IMR-90 (cell line): Measurements from ENCODE around the gene DDX21. TPM values are rescaled to one million over a fixed set of nuclear protein-coding genes. Genes with fewer than 3 reads are reported as not detected.
"Not testable (repeated sequence)": the region's sequence is repeated elsewhere in the genome, so short reads cannot be mapped to it uniquely, and the experiment has no call there.

Experiments used
- ATAC-seq: fragments of 200-7000 bp; cut with Tn5 transposase; 2 replicates; pipeline ENCODE4 v1.9.1; 2020; ENCODE audit warnings: low read depth, mild to moderate bottlenecking, moderate library complexity
- BruUV-seq: library from RNA; stranded (reverse); fragments of 400-500 nt; replicated peaks from 2 replicates; lab custom pipeline; 2021; lab: Mats Ljungman, UMichigan
- CTCF ChIA-PET: fragments of 300-600 bp; formaldehyde crosslinking; extraction: SDS; loops from one replicate; lab custom pipeline; 2021; ENCODE audit warnings: antibody characterized with exemption; lab: Yijun Ruan, JAX
- POLR2A ChIA-PET: fragments of 300-600 bp; sonication (Branson Sonifier 250); formaldehyde crosslinking; loops from one replicate; lab custom pipeline; 2022; ENCODE audit warnings: antibody characterized with exemption; ENCODE audit not compliant: unreplicated experiment; lab: Charles Lee
- DNase-seq: peaks from one replicate; pipeline ENCODE4 v3.0.0; 2013
- H2AFZ ChIP-seq: replicated peaks from 2 replicates; pipeline ENCODE3; 2013; ENCODE audit warnings: low read length, mild to moderate bottlenecking; ENCODE audit not compliant: poor library complexity
- H2AK5ac ChIP-seq: 2 replicates; pipeline ENCODE4 v1.6.1; 2013; ENCODE audit warnings: low read depth, low read length, inconsistent platforms
- H2AK9ac ChIP-seq: replicated peaks from 2 replicates; pipeline ENCODE3; 2013; ENCODE audit warnings: mild to moderate bottlenecking, low read depth, low read length, moderate library complexity; ENCODE audit not compliant: poor library complexity
- H2BK120ac ChIP-seq: 2 replicates; pipeline ENCODE4 v1.6.1; 2013; ENCODE audit warnings: low read depth, low read length, inconsistent platforms
- H2BK15ac ChIP-seq: 3 replicates; pipeline ENCODE4 v1.6.1; 2013; ENCODE audit warnings: low read depth, low read length, inconsistent platforms
- H2BK20ac ChIP-seq: 2 replicates; pipeline ENCODE4 v1.6.1; 2013; ENCODE audit warnings: low read depth, mild to moderate bottlenecking, inconsistent platforms, low read length, moderate library complexity
- H2BK5ac ChIP-seq: 2 replicates; pipeline ENCODE4 v1.6.1; 2013; ENCODE audit warnings: mild to moderate bottlenecking, low read depth, low read length, inconsistent platforms; ENCODE audit not compliant: poor library complexity, severe bottlenecking
- H3K14ac ChIP-seq: replicated peaks from 2 replicates; pipeline ENCODE4 v1.6.1; 2013; ENCODE audit warnings: low read depth, low read length, inconsistent platforms
- H3K18ac ChIP-seq: 2 replicates; pipeline ENCODE4 v1.6.1; 2013; ENCODE audit warnings: low read depth, low read length, control low read depth
- H3K23ac ChIP-seq: 2 replicates; pipeline ENCODE4 v1.6.1; 2013; ENCODE audit warnings: low read depth, low read length, inconsistent platforms
- H3K27ac ChIP-seq: 2 replicates; pipeline ENCODE4 v1.5.1; 2013; ENCODE audit warnings: mild to moderate bottlenecking, control low read depth, low read length; ENCODE audit not compliant: insufficient read depth
- H3K27me3 ChIP-seq: 2 replicates; pipeline ENCODE4 v1.6.1; 2013; ENCODE audit warnings: low read length; ENCODE audit not compliant: control insufficient read depth, insufficient read depth
- H3K36me3 ChIP-seq: 2 replicates; pipeline ENCODE4 v1.6.1; 2013; ENCODE audit warnings: low read length, mixed read lengths; ENCODE audit not compliant: control insufficient read depth, insufficient read depth
- H3K4ac ChIP-seq: 2 replicates; pipeline ENCODE4 v1.6.1; 2013; ENCODE audit warnings: low read depth, low read length, inconsistent platforms
- H3K4me1 ChIP-seq: 2 replicates; pipeline ENCODE4 v1.6.1; 2013; ENCODE audit warnings: low read length, mixed read lengths; ENCODE audit not compliant: control insufficient read depth, insufficient read depth
- H3K4me2 ChIP-seq: 2 replicates; pipeline ENCODE4 v1.6.1; 2013; ENCODE audit warnings: low read depth, mild to moderate bottlenecking, control low read depth, low read length, moderate library complexity
- H3K4me3 ChIP-seq: 2 replicates; pipeline ENCODE4 v1.5.1; 2013; ENCODE audit warnings: low read depth, mild to moderate bottlenecking, control low read depth, low read length, moderate library complexity; ENCODE audit not compliant: insufficient read depth
- H3K56ac ChIP-seq: 2 replicates; pipeline ENCODE4 v1.6.1; 2013; ENCODE audit warnings: low read length, inconsistent platforms; ENCODE audit not compliant: insufficient read depth; ENCODE audit errors: extremely low read depth
- H3K79me1 ChIP-seq, 2 experiments: 2 replicates each; pipeline ENCODE4 v1.6.1; 2013; ENCODE audit warnings: low read length in 2 of 2, inconsistent platforms in 1 of 2, low read depth in 1 of 2
- H3K9ac ChIP-seq: 2 replicates; pipeline ENCODE4 v1.6.1; 2013; ENCODE audit warnings: low read depth, low read length, control low read depth
- H3K9me1 ChIP-seq: 2 replicates; pipeline ENCODE4 v1.6.1; 2013; ENCODE audit warnings: low read length, inconsistent platforms; ENCODE audit not compliant: insufficient read depth
- H3K9me3 ChIP-seq: 2 replicates; pipeline ENCODE4 v1.6.1; 2013; ENCODE audit warnings: low read length; ENCODE audit not compliant: control insufficient read depth, insufficient read depth
- H4K20me1 ChIP-seq: 2 replicates; pipeline ENCODE4 v1.6.1; 2013; ENCODE audit warnings: low read length, inconsistent platforms; ENCODE audit not compliant: insufficient read depth
- H4K5ac ChIP-seq: 2 replicates; pipeline ENCODE4 v1.6.1; 2013; ENCODE audit warnings: mild to moderate bottlenecking, low read depth, low read length, control low read depth
- H4K8ac ChIP-seq, 2 experiments: 2 replicates each; pipeline ENCODE4 v1.6.1; 2013; ENCODE audit warnings: low read depth in 2 of 2, low read length in 2 of 2, control low read depth in 1 of 2, inconsistent platforms in 1 of 2
- H4K91ac ChIP-seq: 2 replicates; pipeline ENCODE4 v1.6.1; 2013; ENCODE audit warnings: low read depth, low read length, inconsistent platforms; ENCODE audit not compliant: insufficient read depth
- CEBPB ChIP-seq: IDR thresholded peaks from 2 replicates; pipeline ENCODE4 v1.6.1; 2012; ENCODE audit warnings: low read depth, low read length, improper control_type of control experiment
- MAFK ChIP-seq: IDR thresholded peaks from 2 replicates; pipeline ENCODE4 v1.6.1; 2012; ENCODE audit warnings: low read depth, low read length, improper control_type of control experiment
- NFE2L2 ChIP-seq: fragments of 150-350 bp; IDR thresholded peaks from 2 replicates; pipeline ENCODE4 v1.6.1; 2016; ENCODE audit warnings: low read depth, mild to moderate bottlenecking, low read length
- SMC3 ChIP-seq: fragments of 150-350 bp; IDR thresholded peaks from 2 replicates; pipeline ENCODE4 v1.6.1; 2016; ENCODE audit warnings: low read depth, mild to moderate bottlenecking, antibody characterized with exemption, low read length, moderate library complexity
- whole genome bisulfite sequencing, 2 experiments: methylation state at CpG; one replicate each; pipeline versions ENCODE4 v1.1.5 to v1.1.7; 2013; ENCODE audit warnings: missing lambda C conversion rate in 2 of 2; ENCODE audit not compliant: insufficient read length in 1 of 2; ENCODE audit errors: extremely low coverage in 2 of 2; 5-methylcytosine and 5-hydroxymethylcytosine counted together
- dilution Hi-C: fragments of 300-500 bp; cut with HindIII; formaldehyde crosslinking; loops from one replicate; pipeline ENCODE4 v1.14.3; 2018; ENCODE audit warnings: low sequenced_read_pairs; ENCODE audit not compliant: unreplicated experiment
- in situ Hi-C: fragments of 300-500 bp; cut with MboI; formaldehyde crosslinking; loops from 3 replicates; pipeline ENCODE4 v1.14.3; 2019; ENCODE audit warnings: low sequenced_read_pairs, inconsistent platforms, mixed read lengths
- intact Hi-C: fragments of 100-400 bp; cut with micrococcal nuclease; formaldehyde crosslinking; loops from 2 replicates; pipeline ENCODE4 v1.10.0; 2022
- polyA plus RNA-seq, 3 experiments: library from polyadenylated mRNA; depleted of rRNA; stranded (reverse); fragments of >200 nt; gene quantifications; 2 replicates each; pipeline ENCODE4 v1.2.3, GENCODE V29; 2012; ENCODE audit warnings: low replicate concordance in 1 of 3
- total RNA-seq: library from RNA; depleted of rRNA; stranded (reverse); fragments of >200 nt; gene quantifications from 2 replicates; pipeline ENCODE4 v1.2.3, GENCODE V29; 2012

The DDX21 gene
- total and polyA plus RNA-seq, 2 of the 4 experiments (the other 2 are of a cell fraction) = 43.2 to 73.7 TPM

- H4K91ac ChIP-seq = no peak overlapping the region
- BruUV-seq = no TSS peak
- no peak overlapping the region for H2BK15ac ChIP-seq
- ATAC-seq (no peak), DNase-seq (no peak)
- WGBS, 2 experiments = no CpG with 5 or more reads among the region's 2 CpGs
- no peak overlapping the region for H3K56ac ChIP-seq
- in situ Hi-C loops = no loop called here
- H2BK120ac ChIP-seq = no peak overlapping the region
- no peaks in the 10 kb centered on the region for H3K4me1 ChIP-seq
- ChIA-PET CTCF (no interaction called here), POLR2A (no interaction called here)
- H3K9me1 ChIP-seq = no peaks in the 10 kb centered on the region; the same call in 1 of the 2 replicates
- no peak overlapping the region for H3K27ac ChIP-seq
- no peak overlapping the region for H3K4ac ChIP-seq
- no peak overlapping the region for H2BK20ac ChIP-seq
- H3K18ac ChIP-seq = no peak overlapping the region
- H3K4me3 ChIP-seq = no peak overlapping the region
- TF ChIP-seq MAFK (no peak), SMC3 (no peak), NFE2L2 (no peak), CEBPB (0 out of 2 replicates have a peak, but pooled peaks have one; percentile 21)
- no peak overlapping the region for H3K23ac ChIP-seq
- no peaks in the 10 kb centered on the region for H4K20me1 ChIP-seq
- H3K9me3 ChIP-seq = no peaks in the 10 kb centered on the region
- H2AK5ac ChIP-seq = no peak overlapping the region
- no peak overlapping the region for H3K4me2 ChIP-seq
- no peaks in the 10 kb centered on the region for H3K27me3 ChIP-seq
- no peak overlapping the region for H3K9ac ChIP-seq
- no peak overlapping the region for H2AK9ac ChIP-seq
- intact Hi-C loops = no loop called here
- H2AFZ ChIP-seq = no peak overlapping the region
- H3K14ac ChIP-seq = no peak overlapping the region
- H4K5ac ChIP-seq = no peak overlapping the region
- H2BK5ac ChIP-seq = no peak overlapping the region
- dilution Hi-C loops = no loop called here
- H3K36me3 ChIP-seq = peaks cover 23% of the 10 kb centered on the region
- no peak overlapping the region for H4K8ac ChIP-seq
- peaks cover 0 to 14% of the 10 kb centered on the region in 2 experiments; a peak in 2 of 4 replicates for H3K79me1 ChIP-seq
Observed at GRCh38 chr10:68938884-68939283, 17.1 kb upstream of the DDX21 start.

DNA sequence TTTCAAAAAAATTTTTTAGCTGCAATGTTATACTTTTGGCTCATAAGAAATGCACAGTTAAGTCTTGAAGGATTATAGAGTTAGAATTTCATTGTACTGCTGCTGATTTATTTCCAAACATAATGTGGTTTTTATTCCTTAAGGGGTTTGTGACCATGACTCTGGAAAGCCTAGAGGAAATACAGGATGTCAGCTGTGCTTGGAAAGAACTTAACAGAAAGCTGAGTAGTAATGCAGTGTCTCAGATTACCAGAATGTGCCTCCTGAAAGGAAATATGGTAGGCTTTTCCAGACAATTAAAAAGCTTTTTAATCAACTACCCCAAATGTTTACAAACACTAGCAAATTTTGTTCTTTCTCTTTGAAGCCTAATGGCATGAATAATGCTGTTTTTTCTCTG is 15.1 kb upstream of the DDX21 start:
- H3K9me3 ChIP-seq, dilution Hi-C loops, H2BK5ac ChIP-seq, H2AK5ac ChIP-seq, H2AK9ac ChIP-seq, H3K18ac ChIP-seq, H3K56ac ChIP-seq, H2BK20ac ChIP-seq, H2BK15ac ChIP-seq, H3K23ac ChIP-seq, H3K27me3 ChIP-seq, H3K4me3 ChIP-seq, H4K20me1 ChIP-seq, DNase-seq, CTCF ChIA-PET, H2BK120ac ChIP-seq, H3K27ac ChIP-seq, H4K91ac ChIP-seq, H3K4me1 ChIP-seq, H4K5ac ChIP-seq, intact Hi-C loops, BruUV-seq, H2AFZ ChIP-seq, H4K8ac ChIP-seq, H3K4me2 ChIP-seq, POLR2A ChIA-PET, H3K14ac ChIP-seq, H3K9ac ChIP-seq, H3K4ac ChIP-seq, in situ Hi-C loops, H3K9me1 ChIP-seq: not testable (repeated sequence)
- peak; percentile 51; the same call in 1 of the 2 replicates for ATAC-seq
- Histone ChIP-seq H3K36me3 (peaks cover 27% of the 10 kb centered on the region), H3K79me1 (peaks cover 0 to 14% of the 10 kb centered on the region in 2 experiments; a peak in 2 of 4 replicates)
